Suppressor macrophage (primary cell): ENCODE results near the gene PDLIM7.
"Not testable (repeated sequence)": the region's sequence is repeated elsewhere in the genome, so short reads cannot be mapped to it uniquely, and the experiment has no call there.

Experiments used
- DNase-seq, 4 experiments: peaks; one replicate each; pipeline ENCODE4 v3.0.0-alpha.2; 2020 to 2022
- total RNA-seq, 17 experiments: gene quantifications; one replicate each; lab custom pipeline; 2026; ENCODE audit warnings: mixed read lengths in 6 of 17, inconsistent platforms in 3 of 17; lab: John Stamatoyannopoulos, UW

The PDLIM7 gene, protein sequence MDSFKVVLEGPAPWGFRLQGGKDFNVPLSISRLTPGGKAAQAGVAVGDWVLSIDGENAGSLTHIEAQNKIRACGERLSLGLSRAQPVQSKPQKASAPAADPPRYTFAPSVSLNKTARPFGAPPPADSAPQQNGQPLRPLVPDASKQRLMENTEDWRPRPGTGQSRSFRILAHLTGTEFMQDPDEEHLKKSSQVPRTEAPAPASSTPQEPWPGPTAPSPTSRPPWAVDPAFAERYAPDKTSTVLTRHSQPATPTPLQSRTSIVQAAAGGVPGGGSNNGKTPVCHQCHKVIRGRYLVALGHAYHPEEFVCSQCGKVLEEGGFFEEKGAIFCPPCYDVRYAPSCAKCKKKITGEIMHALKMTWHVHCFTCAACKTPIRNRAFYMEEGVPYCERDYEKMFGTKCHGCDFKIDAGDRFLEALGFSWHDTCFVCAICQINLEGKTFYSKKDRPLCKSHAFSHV
- total RNA-seq: 11.7 to 54.1 (median 21.3) reads per million in 17 experiments

- peak; percentile 98 to 99 (median 98) for DNase-seq
These were observed at the start of gene PDLIM7 for GRCh38 chr5:177497292-177498012. Gene PDLIM7 (minus strand): TSS chr5:177497604. CDS start chr5:177496512, 1,092 bp downstream.

- peak; percentile 65 to 84 (median 72) for DNase-seq
These were observed 48.9 kb upstream of the PDLIM7 start for GRCh38 chr5:177546258-177546741.

GRCh38 chr5:177545487-177546257, 48.3 kb upstream of the PDLIM7 start:
- DNase-seq: peak; percentile 85 to 90 (median 88)

- DNase-seq: no peak
These were observed 45.5 kb upstream of the PDLIM7 start for GRCh38 chr5:177542816-177543465.

- no peak for DNase-seq
These were observed 43.0 kb upstream of the PDLIM7 start for GRCh38 chr5:177540438-177540837.

GRCh38 chr5:177539411-177539810, 42.0 kb upstream of the PDLIM7 start:
- DNase-seq: peak in 1 of 4 experiments; percentile 17

DNA sequence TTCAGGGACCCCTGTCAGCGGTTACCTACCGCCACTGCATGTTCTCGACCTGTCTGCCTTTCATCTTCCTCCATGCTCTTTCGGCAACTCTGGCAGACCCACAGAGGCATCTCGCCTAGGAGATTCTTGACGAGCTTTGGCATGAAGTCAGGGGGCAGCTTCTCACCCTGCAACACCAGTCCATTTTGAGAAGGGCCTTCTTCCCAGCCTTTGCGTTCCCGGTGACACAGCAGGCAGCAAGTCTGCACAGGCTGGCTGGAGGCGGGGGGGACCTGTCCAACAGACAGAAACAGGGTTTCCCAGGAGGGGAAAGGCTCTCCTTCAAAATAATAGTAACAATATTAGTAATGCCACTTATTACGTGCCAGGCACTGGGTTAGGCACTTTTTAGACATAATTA, 41.5 kb upstream of the PDLIM7 start:
- DNase-seq: no peak

GRCh38 chr5:177537389-177538361, 40.3 kb upstream of the PDLIM7 start:
- DNase-seq: no peak

DNA sequence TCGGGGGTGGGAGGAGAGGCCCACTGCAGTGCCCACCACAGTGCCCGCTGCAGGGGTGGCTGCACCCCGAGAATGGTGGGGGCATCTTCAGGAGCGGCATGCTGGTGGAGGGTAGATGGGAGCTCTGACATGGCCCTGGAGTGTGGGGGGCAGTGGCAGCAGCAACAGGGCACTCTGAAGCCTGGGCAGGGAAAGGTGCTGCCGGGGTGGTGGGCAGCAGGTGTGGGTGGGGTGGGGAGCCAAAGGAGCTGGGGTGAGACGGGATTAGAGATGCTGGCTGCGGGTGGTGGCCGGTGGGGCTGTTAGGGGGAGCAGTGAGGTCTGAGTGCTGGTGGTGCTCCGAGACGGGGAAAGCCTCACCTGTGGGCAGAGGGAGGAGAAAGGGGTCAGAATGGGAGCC, 39.0 kb upstream of the PDLIM7 start:
- DNase-seq: no peak

DNA sequence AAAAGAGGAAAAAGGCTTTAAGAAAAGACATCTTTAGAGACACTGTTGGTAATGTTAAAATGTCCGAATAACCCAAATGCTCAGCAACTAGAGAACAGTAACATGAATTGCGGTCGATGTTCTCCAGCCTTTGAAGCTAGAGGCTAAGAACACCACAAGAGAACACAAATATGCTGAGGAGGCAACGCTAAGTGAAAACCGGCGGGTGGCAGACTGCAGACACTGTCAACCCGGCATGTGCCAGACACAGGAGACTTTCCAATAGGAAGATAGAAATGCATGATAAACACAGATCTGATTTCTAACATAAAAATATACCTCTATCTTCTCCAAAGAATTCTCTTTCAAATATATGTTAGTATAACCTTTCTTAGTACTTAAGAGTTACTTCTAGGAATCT, 37.7 kb upstream of the PDLIM7 start:
- DNase-seq: no peak

DNA sequence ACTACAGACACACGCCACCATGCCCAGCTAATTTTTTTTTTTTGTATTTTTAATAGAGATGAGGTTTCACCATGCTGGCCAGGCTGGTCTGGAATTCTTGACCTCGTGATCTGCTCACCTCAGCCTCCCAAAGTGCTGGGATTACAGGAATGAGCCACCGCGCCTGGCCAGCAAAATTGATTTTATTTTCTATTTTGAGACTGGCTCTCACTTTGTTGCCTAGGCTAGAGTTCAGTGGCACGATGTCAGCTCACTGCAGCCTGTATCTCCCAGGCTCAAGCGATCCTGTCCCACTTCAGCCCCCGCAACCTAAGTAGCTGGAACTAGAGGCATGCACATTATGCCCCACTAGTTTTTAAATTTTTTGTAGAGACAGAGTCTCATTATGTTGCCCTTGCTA, 37.0 kb upstream of the PDLIM7 start:
- not testable (repeated sequence) for DNase-seq

GRCh38 chr5:177531209-177531940, 34.0 kb upstream of the PDLIM7 start:
- DNase-seq: no peak

- DNase-seq: no peak
These were observed 33.2 kb upstream of the PDLIM7 start for GRCh38 chr5:177530638-177531037.

- DNase-seq: no peak
These were observed 32.1 kb upstream of the PDLIM7 start for GRCh38 chr5:177529247-177530203.

GRCh38 chr5:177528631-177529030, 31.2 kb upstream of the PDLIM7 start:
- DNase-seq: no peak

DNA sequence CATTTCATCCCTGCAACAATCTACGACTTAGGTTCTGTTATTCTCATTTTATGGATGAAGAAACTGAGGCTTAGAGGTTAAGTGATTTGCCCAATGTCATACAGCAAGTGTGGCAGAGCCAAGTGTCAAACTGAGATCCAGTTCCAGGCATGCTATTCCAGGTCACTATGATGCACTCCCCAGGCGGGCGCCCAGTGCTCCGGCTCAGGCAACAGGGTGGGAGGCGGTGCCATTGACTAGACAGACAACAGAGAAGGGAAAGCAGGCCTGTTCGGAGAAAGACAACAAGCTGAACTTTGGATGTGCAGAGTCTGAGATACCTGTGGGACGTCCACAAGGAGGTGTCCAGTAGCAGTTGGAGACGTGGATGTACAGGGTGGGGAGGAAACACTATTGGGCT, 30.2 kb upstream of the PDLIM7 start:
- no peak for DNase-seq

DNA sequence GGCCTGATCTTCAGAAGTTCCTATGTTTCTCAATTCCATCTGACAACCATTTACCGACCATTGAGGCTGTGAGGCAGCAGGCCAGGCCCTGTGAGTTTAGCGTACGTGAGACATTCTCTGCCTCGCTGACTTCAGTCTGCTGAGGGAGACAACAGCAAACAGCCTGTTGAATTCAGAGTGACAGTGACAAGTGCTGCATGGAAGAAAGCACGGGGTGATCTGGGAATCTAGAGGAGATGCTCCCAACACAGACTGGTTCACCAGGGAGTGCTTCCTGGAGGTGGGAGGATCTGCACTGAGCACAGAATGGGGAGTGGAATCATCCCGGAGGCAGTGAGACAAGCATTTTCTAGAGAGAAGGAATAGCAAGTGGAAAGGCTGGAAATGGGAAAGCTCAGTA, 29.4 kb upstream of the PDLIM7 start:
- DNase-seq: no peak

DNA sequence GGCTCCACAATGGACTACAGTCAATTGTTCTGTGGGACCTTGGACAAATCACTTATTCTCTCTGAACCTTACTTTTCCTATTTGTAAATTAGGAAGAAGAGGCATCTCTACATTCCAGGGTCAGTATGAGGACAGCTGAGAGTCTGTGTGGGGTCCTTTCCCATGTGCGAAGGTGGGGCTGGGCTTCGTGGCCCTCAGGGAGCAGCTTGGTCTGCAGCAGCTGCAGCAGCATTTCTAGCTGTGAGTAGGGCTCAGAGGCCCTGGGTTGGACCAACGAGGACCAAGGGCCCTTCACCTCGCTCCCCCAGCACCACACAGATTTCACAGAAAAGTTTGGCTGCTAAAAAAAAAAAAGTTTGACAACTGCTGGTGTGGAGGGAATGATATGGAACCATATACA, 28.8 kb upstream of the PDLIM7 start:
- DNase-seq: no peak
